WTC11 (cell line): ENCODE measurements around the gene ZFPM1. TPM values are rescaled to one million over a fixed set of nuclear protein-coding genes. Genes with fewer than 3 reads are reported as not detected.

Source experiments
- ATAC-seq: fragments of 200-7000 bp; cut with Tn5 transposase; 2 replicates; pipeline ENCODE4 v1.10.0; 2021; ENCODE audit warnings: mild to moderate bottlenecking, moderate library complexity
- CTCF ChIA-PET: fragments of 300-600 bp; sonication (Branson Sonifier 250); formaldehyde crosslinking; loops from one replicate; lab custom pipeline; 2021; ENCODE audit warnings: antibody characterized with exemption; lab: Charles Lee
- POLR2A ChIA-PET: fragments of 350-600 bp; sonication (Branson Sonifier 250); formaldehyde crosslinking; loops from one replicate; lab custom pipeline; 2021; ENCODE audit warnings: antibody characterized with exemption; lab: Charles Lee
- DNase-seq: peaks from one replicate; pipeline ENCODE4 v3.0.0; 2021; ENCODE audit warnings: low spot score
- H3K27ac Mint-ChIP-seq: 2 replicates; pipeline ENCODE4 v1.8.0; 2021; ENCODE audit warnings: mixed read lengths
- H3K27me3 Mint-ChIP-seq: 2 replicates; pipeline ENCODE4 v1.8.0; 2021; ENCODE audit warnings: low read depth, mild to moderate bottlenecking, moderate library complexity, mixed read lengths
- H3K36me3 Mint-ChIP-seq: 2 replicates; pipeline ENCODE4 v1.8.0; 2021; ENCODE audit warnings: mixed read lengths
- H3K4me1 Mint-ChIP-seq: 2 replicates; pipeline ENCODE4 v1.8.0; 2022; ENCODE audit warnings: mixed read lengths
- H3K4me3 Mint-ChIP-seq: 2 replicates; pipeline ENCODE4 v1.8.0; 2021; ENCODE audit warnings: mild to moderate bottlenecking, moderate library complexity, mixed read lengths
- H3K9me3 Mint-ChIP-seq: 2 replicates; pipeline ENCODE4 v1.8.0; 2021; ENCODE audit warnings: mixed read lengths
- AR ChIP-seq: fragments of 250-450 bp; sonication (Bioruptor Pico); IDR thresholded peaks from 2 replicates; pipeline ENCODE4 v1.9.0; 2021; ENCODE audit warnings: mild to moderate bottlenecking
- ATF6 ChIP-seq: sonication (generic); formaldehyde crosslinking; IDR thresholded peaks from 2 replicates; pipeline ENCODE4 v1.8.1; 2023; ENCODE audit warnings: mild to moderate bottlenecking, missing genetic modification reagents
- CTCF ChIP-seq: fragments of 200-600 bp; IDR thresholded peaks from 2 replicates; pipeline ENCODE4 v1.8.0; 2022; ENCODE audit warnings: antibody characterized with exemption
- E2F5 ChIP-seq: sonication (generic); formaldehyde crosslinking; IDR thresholded peaks from 2 replicates; pipeline ENCODE4 v1.8.1; 2022; ENCODE audit warnings: mild to moderate bottlenecking, moderate library complexity, missing genetic modification reagents
- FOXP4 ChIP-seq: sonication (generic); formaldehyde crosslinking; IDR thresholded peaks from 2 replicates; pipeline ENCODE4 v1.8.0; 2022; ENCODE audit warnings: mild to moderate bottlenecking, missing genetic modification reagents
- HMGXB4 ChIP-seq: sonication (generic); formaldehyde crosslinking; IDR thresholded peaks from 2 replicates; pipeline ENCODE4 v1.8.1; 2023; ENCODE audit warnings: mild to moderate bottlenecking, moderate library complexity, missing genetic modification reagents
- IRF2 ChIP-seq: sonication (generic); formaldehyde crosslinking; IDR thresholded peaks from 2 replicates; pipeline ENCODE4 v1.8.0; 2022; ENCODE audit warnings: low read depth, missing genetic modification reagents, borderline replicate concordance
- KAT7 ChIP-seq: sonication (generic); formaldehyde crosslinking; IDR thresholded peaks from 2 replicates; pipeline ENCODE4 v1.8.1; 2023; ENCODE audit warnings: missing genetic modification reagents, mild to moderate bottlenecking, borderline replicate concordance
- MAX ChIP-seq: sonication (generic); formaldehyde crosslinking; IDR thresholded peaks from 2 replicates; pipeline ENCODE4 v1.8.0; 2022; ENCODE audit warnings: mild to moderate bottlenecking, missing genetic modification reagents
- MXD4 ChIP-seq: fragments of 250-450 bp; sonication (Bioruptor Pico); IDR thresholded peaks from 2 replicates; pipeline ENCODE4 v1.8.0; 2021; ENCODE audit warnings: mild to moderate bottlenecking, moderate library complexity, borderline replicate concordance
- RORB ChIP-seq: fragments of 250-450 bp; sonication (Bioruptor Pico); IDR thresholded peaks from 2 replicates; pipeline ENCODE4 v1.9.0; 2021; ENCODE audit warnings: mild to moderate bottlenecking
- SMAD4 ChIP-seq: sonication (generic); formaldehyde crosslinking; IDR thresholded peaks from 2 replicates; pipeline ENCODE4 v1.8.0; 2022; ENCODE audit warnings: mild to moderate bottlenecking, missing genetic modification reagents
- SOX15 ChIP-seq: fragments of 250-450 bp; sonication (Bioruptor Pico); IDR thresholded peaks from 2 replicates; pipeline ENCODE4 v1.9.0; 2021; ENCODE audit warnings: mild to moderate bottlenecking
- ZSCAN18 ChIP-seq: fragments of 250-450 bp; sonication (Bioruptor Pico); IDR thresholded peaks from 2 replicates; pipeline ENCODE4 v2.1.2; 2022; ENCODE audit warnings: mild to moderate bottlenecking, moderate library complexity
- total RNA-seq: library from RNA; stranded (reverse); gene quantifications from 3 replicates; pipeline ENCODE4 v1.2.3, GENCODE V29; 2021

The ZFPM1 gene
- total RNA-seq, 1 experiment from 2014 or later: 9.3 TPM

GRCh38 chr16:88536971-88537751 lies 84.1 kb downstream of the ZFPM1 start:
- DNase-seq (peak; percentile 57), ATAC-seq (peak; percentile 15; the same call in 1 of the 2 replicates)
- POLR2A ChIA-PET: no interaction called here

GRCh38 chr16:88537859-88538258 lies 84.8 kb downstream of the ZFPM1 start:
- Mint-ChIP-seq H3K27me3 (peaks cover 18% of the 10 kb centered on the region), H3K9me3 (peaks cover 7% of the 10 kb centered on the region), H3K4me1 (peaks cover 12% of the 10 kb centered on the region; the same call in 1 of the 2 replicates), H3K27ac (no peak overlapping the region), H3K36me3 (no peaks in the 10 kb centered on the region), H3K4me3 (no peak overlapping the region)
- ATAC-seq (no peak), DNase-seq (no peak)
- ChIA-PET POLR2A (no interaction called here), CTCF (interaction anchor here (0.7 to 6.7 kb wide), 5 partner anchors 9 to 206 kb away, joined by 3 to 69 read pairs (median 3); partner anchors contain the start of gene ZC3H18)
- TF ChIP-seq FOXP4 (CRISPR knock-in tag) (no peak), SOX15 (CRISPR knock-in tag) (no peak), RORB (CRISPR knock-in tag) (no peak), IRF2 (CRISPR knock-in tag) (no peak), ATF6 (no peak), ZSCAN18 (CRISPR knock-in tag) (no peak), E2F5 (no peak), MAX (CRISPR knock-in tag) (no peak), CTCF (no peak)

More at GRCh38 chr16:88536971-88537751, 84.1 kb downstream of the ZFPM1 start:
- CTCF ChIA-PET: interaction anchor here (1.0 to 6.7 kb wide), 6 partner anchors 9 to 100 kb away, joined by 3 to 69 read pairs (median 4); partner anchors contain the start of gene ZC3H18
- H3K4me3 Mint-ChIP-seq: no peak overlapping the region
- H3K27me3 Mint-ChIP-seq: peaks cover 11% of the 10 kb centered on the region
- H3K4me1 Mint-ChIP-seq: peaks cover 12% of the 10 kb centered on the region; the same call in 1 of the 2 replicates
- H3K9me3 Mint-ChIP-seq: no peaks in the 10 kb centered on the region
- no peak overlapping the region for H3K27ac Mint-ChIP-seq
- TF ChIP-seq IRF2 (CRISPR knock-in tag) (no peak), MXD4 (CRISPR knock-in tag) (no peak), KAT7 (CRISPR knock-in tag) (no peak), AR (CRISPR knock-in tag) (no peak), SMAD4 (no peak), HMGXB4 (CRISPR knock-in tag) (no peak)
- H3K36me3 Mint-ChIP-seq: no peaks in the 10 kb centered on the region
